GM19035 (cell line): ENCODE data around the gene ANKRD62.
"Not testable (repeated sequence)": the region's sequence is repeated elsewhere in the genome, so short reads cannot be mapped to it uniquely, and the experiment has no call there.

Experiments
- ATAC-seq: cut with Tn5 transposase; IDR thresholded peaks from one replicate; pipeline ENCODE4 v1.9.1; 2021; ENCODE audit not compliant: unreplicated experiment

The ANKRD62 gene

DNA sequence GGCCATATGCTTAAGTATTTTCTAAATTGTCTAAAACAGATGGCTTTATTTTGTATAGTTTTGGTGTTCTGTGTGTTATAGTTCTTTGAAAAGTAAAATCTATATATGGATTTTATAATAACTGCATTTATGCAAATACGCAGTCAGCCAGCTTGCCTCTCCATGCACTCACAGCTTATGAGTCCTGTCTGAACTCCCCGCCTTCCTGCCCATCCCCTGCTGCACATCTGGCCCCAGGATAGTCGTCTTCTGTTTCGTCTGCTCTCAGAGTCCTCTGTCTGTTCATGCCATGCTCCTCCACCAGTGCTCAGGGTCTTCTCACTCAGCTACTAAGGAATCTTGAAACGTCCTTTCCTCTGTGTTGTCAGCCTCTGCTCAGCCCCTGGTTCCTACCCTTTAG is 28.2 kb upstream of the ANKRD62 start:
- ATAC-seq, result no peak

DNA sequence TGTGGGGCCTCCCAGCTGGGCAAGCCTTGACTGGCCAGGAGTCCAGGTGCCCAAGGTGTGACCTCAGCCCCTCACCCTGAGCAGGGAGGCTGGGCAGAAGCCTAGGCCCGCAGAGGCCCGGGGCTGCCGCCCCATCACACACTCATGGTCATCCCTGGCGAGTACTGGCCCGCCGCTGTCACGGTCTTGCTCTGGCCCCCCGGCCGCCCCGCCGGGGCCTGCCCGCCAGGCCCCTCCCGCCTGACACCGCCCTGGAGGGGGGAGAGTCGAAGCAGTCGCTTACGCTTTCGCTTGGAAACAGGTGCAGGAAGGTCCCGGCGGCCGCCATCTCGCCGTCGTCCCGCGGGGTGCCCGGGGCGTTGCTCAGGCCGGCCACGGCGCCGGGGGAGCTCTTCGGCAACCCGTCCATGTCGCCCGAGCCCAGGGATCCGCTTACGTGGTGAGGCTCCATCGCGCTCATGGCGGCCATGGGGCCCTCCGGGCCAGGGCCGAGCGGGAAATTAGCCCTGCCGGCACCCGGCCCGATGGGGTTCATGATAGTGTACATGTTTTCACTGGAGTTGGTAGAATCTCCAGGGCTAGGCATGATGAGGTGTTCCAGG is 26.6 kb upstream of the ANKRD62 start:
- no peak for ATAC-seq

DNA sequence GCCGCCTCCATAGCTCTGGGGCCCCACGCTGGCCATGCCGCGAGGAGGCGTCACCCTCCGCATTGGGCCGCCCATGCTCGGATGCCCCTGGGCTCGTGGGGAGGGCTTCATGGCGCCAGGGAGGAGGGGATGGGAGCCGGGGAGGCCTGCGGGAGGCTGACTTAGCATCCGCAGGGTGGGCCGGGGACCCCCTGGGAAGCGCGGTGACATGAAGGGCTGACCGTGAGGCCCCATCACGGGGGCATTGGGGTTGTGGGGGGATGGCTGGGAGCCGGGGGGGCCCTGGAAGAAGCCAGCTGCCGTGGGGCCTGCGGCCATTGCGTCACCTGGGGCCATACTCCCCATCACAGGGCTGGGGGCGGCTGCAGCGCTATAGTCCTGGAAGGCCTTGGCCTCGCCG is 26.0 kb upstream of the ANKRD62 start:
- no peak for ATAC-seq

DNA sequence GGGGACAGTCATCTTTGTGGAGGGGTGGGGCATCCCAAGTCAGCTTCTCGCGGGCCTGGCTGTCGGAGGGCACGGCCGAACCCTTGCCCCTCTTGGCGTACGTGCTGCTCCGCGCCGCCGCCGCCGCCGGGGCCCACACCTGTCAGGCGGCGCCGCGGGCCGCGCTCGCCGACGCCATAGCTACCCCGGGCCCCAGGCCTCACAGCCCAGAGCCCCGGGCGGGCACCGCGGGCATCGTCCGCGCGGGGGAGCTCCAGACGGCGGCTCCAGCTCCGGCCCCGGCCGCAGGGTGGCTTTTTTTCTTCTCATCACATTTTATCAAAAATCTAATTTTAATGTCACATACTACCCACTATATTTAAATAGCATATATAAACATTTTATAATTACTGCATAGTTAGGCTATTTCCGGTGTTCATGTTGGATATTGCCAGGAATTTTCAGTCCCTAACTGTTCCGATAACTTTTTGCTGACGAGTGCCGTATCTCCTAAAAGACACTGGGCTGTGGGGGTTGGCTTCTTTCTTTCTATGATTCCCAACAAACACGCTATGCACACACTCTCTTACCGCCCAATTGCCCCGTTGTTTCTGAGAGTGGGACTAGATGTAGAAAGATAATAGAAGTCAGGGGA is 25.2 kb upstream of the ANKRD62 start:
- not testable (repeated sequence) for ATAC-seq

DNA sequence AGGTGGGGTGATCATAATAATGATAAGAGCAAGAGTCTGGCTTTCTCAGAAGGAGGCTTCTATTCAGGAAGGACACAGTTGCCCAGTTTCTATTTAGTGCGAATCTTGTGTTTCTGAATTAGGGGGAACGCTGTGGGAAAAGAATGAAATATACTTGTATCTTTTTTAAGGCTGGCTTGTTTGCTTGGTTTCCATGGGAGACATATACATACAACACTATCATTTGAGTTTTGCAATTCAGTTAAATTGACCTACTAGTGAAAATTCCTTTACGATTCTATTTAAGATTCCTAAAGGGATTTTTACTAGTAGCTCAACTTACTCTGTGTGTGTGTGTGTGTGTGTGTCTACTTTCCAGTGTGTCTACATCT is 24.7 kb upstream of the ANKRD62 start:
- no peak for ATAC-seq

DNA sequence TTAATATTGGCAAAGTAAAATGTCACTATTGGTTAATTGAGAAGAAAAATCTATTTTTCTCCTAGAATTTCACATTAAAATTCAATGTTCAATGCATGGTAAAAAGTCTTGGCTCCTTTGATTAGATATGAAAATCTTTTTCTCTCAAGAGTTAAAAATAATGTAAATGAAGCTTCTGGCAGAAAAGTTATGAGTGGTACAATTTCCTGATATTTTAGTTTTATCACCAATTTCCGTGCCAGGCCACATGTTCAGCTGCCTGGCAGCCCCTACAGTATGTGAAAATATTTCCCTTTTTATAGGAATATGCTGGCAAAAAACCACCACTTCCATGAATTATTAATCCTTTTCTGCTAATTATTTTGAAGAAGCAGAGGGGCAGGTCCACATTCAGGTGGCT is 22.6 kb upstream of the ANKRD62 start:
- ATAC-seq, result not testable (repeated sequence)

DNA sequence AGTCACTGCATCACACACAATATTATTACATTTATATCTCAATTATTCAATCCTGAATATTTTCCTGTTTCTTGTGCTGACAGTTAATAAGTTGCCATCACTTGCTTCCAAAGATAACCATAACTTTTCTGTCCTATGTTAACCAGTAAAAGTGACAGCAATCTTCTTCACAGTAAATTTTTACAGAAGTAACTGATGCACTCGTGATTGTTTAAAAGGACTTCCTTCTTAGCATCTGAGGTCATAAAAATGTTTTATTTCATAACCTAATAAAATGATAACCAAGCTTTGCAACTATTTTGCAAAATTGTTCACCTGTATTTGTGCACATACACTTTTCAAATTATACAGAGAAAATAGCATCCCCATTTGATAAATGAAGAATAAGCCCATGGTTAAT is 20.6 kb upstream of the ANKRD62 start:
- no peak for ATAC-seq

DNA sequence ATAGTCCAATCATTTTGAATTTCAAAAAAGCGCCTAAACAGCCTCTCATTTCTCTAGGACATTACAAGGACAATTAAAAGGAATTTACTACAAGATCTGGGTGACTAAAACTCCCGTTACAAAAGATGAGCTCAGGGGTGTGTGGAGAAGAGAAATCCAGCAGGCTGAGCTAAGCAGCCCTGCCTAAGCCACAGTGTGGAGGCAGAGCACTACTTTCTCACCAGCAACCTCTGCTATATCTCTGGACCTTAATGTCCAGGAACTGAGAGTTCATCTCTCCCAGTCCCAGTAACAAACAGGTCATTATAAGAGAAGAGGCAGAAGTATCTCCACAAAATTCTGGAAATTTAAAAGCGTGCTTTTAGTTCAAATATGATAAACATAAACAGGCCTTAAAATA is 18.9 kb upstream of the ANKRD62 start:
- no peak for ATAC-seq

DNA sequence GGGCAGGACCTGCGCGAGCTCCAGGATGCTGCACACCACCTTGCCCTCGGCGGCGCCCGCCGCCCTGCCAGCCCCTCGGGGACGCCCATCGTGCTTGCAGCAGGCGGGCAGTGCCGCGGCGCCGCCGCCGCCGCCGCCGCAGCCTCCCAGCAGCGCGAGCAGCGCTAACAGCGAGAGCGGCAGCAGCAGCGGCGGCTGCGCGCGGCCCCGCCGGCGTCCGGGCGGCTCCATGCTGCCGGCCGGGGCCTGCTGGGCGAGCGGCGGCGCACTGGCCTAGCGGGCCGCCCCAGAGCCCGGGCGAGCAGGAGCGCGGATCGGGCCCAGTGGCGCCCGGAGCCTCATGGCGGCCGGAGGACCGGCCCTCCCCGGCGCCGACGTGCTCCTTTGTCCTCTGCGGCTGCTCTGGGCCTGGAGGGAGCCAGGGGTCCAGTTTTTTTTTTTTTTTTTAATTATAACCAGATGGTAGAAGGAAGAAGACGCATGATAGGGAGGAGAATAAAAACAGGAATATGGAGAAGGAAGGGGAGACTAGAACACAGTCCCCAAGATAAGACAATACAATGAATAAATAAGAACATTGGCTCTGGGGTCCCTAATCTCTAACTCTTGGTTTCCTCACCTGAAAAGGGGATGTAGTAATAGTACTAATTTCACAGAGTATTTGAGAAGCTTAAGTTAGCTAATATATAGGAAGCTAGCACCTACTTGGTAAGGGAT is 17.1 kb upstream of the ANKRD62 start:
- ATAC-seq, result no peak

DNA sequence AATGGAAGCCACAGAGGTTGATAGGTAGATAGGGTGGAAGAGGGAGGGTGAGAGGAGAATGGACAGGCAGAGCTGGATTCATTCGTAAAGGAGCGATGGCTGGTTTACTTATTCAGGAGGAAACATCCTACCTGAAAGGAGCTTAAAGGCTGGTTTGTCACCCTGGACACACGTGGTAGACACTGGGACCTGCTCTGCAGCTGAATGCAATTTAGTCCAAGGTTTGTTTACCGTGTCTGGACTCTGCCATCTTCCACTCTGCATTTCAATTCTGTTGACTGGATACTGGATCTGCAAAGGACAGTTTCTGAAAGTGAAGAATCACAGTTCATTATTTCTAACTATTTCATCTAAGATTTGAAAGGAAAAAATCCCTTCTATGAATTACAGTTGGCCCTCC is 15.6 kb upstream of the ANKRD62 start:
- ATAC-seq, result not testable (repeated sequence)

DNA sequence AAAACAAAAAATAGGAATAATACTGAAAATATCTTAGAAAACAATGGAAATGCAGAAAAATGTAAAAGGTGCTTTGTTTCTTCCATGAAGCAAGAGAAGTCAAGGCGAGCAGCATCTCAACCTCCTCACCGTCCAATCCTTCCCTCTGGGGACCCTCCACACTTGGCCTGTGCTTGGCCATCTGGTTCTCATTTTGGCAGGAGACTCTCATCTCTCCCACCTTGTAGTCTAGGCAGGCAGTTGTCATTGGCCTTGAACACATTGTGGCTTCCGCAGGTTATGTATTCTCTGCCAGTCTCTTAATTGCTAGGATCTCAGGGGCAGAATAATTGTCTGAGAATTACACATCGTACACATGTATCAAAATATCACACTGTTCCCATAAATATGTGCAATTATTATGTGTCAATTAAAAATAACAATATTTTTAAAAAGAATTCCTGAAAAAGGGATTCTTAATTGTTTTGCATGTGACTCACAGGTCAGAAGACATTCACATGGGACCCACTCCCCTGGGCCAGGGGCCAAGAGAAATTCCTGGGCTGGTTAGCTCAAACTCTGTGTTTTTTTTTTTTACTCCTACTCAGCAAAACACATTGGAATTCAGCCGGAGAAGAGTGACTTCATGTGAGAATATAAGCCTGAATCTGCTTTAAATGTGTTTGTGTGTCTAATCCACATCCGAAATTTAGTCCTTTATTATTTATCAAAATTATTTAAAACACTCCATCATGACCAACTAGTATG is 14.0 kb upstream of the ANKRD62 start:
- ATAC-seq, result no peak

DNA sequence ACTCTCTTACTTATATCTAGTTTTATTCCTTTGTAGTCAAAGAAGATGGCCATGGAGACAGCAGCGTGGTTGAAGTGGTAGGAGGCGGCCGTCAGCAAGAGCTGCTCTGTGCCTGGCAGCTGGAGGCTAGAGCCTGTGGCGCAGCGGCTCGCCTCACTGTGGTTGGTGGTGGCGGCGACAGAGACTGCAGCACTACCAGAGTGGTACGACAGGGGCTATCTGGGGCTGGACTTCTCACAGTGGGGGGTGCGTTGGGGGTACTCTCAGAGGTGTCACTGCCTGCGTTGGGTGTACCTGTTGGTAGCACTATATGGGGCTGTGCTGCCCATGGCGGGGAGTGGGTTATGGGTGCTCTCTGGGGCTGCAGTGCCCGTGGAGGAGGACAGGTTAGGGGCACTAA is 8.5 kb upstream of the ANKRD62 start:
- ATAC-seq, result no peak

DNA sequence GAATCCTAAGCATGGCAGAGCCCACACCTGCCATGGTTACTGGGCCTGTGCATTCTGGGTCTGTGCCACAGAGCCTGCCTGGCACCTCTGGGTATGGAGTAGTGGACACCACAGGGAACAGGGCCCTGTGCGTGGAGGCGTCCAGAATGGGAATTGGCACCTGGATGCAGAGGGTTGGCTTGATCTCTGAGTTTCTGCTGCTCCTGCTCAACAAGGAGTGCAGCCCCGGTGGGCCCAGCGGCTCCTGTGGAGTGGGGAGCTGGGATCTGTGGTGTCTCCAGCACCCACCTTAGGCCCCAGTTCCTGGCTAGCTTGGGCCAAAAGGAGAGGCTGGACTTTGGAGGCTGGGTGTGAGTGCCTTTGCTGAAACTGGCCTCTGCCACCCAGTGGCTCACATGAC is 7.9 kb upstream of the ANKRD62 start:
- no peak for ATAC-seq

DNA sequence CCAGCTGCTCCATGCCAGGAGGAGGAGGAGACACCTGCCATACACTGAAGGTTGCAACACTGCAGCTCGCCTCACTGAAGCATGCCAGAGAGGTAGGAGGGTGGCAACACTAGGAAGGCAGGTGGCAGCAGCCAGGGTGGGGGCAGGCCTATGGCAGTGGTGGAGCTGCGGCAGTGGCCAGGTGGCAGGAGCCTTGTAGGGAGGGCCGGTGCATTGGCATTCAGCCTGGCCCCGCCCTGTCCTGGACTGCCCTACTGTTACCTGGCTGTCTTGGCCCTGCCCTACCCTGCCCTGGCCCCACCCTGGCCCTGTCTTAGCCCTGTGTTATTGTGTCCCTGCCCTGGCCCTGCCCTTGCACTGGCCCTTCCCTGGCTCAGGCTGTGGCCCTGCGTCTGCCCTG is 7.4 kb upstream of the ANKRD62 start:
- no peak for ATAC-seq

DNA sequence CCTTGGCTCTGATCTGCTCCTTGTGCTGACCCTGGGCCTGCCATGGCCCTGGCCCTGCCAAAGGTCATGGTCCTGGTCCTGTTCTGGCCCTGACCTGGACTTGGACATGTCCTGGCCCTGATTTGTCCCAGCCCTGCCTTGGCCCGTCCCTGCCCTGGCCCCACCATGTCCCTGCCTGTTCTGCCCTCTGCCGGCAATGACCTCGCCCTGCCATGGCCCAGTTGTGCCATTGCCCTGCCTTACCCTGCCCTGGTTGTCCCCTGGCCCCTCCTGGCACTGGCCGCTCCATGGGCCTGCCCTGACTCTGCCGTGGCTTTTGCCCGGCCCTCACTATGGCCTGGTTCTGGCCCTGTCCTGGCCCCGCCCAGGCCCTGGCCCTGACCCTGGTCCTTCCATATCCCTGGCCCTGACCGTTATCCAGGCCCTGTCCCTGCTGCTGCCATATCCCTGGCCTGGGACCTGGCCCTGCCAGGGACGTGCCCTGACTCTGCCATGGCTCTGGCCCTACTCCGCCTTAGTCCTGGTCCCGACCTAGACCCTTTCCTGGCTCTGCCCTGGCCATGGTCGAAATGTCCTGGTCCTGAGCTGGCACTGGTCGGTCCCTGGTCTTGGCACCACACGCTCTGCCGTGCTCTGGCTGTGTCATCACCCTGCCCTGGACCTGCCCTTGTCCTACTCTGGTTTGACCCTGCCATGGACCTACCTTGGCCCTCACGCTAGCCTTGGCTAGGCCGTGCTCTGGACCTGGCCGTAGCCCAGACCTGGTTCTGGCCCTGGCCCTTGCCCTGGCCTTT is 6.8 kb upstream of the ANKRD62 start:
- no peak for ATAC-seq

DNA sequence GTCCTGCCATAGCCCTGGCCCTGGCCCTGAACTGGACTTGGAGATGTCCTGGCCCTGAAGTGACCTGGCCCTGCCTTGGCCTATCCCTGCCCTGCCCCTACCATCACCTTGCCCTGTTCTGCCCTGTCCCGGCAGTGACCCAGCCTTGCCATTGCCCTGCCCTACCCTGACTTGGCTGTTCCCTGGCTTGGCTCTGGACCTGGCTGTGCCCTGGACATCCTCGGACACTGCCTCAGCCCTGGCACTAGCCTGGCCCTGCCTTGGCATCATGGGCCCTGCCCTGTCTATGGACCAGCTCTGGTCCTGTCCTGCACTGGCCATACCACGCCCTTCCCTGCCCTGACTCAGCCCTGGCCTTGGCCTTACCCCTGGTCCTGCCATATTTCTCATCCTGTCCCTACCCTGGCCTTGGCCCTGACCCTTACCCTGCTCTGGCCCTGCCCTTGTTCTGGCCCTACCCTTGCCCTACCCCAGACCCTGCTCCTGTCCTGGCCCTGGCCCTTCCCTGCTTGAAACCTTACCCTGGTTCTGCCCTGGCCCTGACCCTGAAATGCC is 6.1 kb upstream of the ANKRD62 start:
- ATAC-seq, result no peak

DNA sequence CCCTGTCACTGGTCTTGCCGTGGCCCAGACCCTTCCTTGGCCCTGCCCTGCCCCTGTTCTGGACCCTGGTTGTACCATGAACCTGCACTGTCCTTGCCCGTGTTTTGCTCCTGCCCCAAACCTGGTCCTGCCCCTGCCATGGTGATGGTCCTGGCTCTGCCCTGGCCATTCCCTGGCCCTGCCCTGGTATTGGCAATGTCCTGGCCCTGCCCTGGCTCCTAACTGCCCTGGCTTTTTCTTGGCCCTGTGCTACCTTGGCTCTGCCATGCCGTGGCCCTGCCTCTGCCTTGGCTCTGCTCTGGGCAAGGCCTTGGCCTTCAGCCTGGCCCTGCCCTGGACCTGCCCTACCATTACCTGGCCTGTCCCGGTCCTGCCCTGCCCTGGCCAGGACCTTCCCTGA is 5.5 kb upstream of the ANKRD62 start:
- no peak for ATAC-seq

DNA sequence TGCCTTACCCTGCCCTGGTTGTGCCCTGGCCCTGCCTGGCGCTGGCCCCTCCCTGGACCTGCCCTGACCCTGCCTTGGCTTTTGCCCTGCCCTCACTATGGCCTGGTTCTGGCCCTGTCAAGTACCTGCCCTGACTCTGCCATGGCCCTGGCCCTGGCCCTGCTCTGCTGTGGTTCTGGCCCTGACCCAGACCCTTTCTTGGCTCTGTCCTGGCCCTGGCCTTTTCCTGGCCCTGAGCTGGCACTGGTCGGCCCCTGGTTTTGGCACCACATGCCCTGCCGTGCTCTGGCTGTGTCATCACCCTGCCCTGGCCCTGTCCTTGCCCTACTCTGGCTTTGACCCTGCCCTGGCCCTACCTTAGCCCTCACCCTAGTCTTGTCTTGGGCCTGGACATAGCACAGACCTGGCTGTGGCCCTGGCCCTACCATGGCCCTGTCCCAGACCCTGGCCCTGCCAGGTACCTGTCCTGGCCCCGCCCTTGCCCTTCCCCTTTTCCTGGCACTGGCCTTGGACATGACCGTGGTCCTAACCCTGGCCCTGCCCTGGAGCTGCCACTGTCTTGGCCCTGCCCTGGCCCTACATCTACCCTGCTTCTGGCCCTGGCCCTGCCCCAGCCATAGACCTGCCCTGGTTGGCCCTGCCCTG is 4.8 kb upstream of the ANKRD62 start:
- ATAC-seq, result no peak

DNA sequence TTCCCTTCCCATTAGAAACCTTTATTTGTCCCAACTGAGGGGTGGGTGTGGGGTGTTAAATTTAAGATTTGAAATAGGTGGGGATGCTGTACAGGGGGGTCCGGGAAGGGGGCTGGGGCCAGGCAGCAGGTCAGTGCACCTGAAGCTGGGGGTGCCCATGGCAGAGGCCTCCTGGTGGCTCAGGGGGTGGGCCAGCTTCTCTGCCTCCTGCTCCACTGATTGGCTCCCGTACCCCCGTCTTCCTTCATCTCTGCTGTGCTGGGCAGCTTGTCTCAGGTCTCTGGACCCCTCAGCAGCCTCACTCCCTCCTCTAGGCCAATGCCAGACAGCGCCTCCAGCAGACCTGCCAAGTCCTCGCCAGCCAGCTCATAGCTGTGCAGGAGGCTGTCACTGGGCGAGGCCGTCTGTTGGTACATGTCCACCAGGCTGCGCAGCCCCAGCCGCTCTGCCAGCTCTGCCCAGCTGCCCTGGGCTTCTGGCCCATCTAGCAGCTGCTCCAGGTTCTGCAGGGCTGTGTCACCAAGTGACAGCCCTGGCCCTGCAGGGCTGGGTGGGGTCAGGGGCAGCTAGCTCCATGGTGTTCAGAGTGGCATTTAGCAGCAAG is 2.0 kb upstream of the ANKRD62 start:
- no peak for ATAC-seq
